ENCODE measurements around the gene ZMYM4.

DNA sequence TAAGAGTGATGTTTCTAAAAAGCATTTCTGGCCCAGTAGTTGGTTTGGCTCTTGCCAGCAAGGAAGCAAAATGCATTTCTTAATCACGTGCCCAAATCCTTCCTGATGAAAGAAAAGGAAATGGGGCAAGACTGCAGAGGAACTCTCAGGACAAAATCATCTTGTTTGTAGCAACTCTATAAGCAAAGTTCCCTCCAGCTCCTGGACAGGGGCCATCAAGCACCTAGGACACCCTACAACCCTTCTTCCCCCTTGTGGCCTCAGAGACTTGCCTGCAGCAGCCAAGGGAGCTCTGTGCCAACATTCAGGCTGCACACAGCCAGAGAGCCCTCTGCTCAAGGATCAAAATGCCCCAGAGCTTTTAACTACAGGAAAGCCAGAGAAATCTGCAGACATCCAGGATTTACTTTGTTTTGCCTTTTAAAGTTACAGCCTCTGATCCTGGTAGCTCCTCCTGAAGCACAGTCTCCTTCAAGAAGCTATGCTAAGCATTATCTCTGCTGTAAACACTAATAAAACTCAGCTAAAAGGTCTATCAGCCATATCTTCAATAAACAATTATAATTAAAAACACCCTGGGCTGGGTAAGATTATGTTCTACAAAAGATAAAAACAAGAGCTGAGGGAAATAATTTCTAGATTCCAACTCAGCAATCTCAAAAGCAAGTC, 183.7 kb downstream of the ZMYM4 start:
- TF ChIP-seq POLR2A (IDR thresholded peaks at IDR 0.05; ENCODE audit: low read depth, low read length), result no peak
- TF ChIP-seq POLR2AphosphoS5 (IDR thresholded peaks at IDR 0.05; ENCODE audit: low read depth, low read length), result no peak

Measured in GM12891 (cell line).